Measurements from ENCODE around the gene SDK1. TPM values are rescaled to one million over a fixed set of nuclear protein-coding genes. Genes with fewer than 3 reads are reported as not detected.

SDK1 gene
- total RNA-seq, 1 experiment from 2014 or later: 9.3 TPM

DNA sequence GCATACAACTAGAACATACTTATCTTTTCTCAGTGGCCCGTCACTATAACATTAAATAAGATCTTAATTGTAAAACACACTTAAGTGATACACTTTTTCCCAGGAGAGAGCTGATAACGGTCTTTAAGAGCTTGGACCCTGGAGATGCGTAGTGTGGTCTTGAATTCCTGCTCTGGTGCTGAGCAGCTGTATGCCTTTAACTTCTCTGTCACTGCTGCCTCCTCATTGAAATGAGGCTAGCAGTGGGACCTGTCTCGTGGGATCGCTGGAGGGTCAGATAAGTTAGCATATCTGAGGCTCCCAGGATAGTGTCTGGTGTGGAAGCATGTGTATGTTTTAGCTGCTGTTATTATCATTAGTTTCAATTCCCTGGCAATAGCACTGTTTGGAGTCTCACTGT, 194.9 kb downstream of the SDK1 start (continued):
- TF ChIP-seq, protein P1, sequence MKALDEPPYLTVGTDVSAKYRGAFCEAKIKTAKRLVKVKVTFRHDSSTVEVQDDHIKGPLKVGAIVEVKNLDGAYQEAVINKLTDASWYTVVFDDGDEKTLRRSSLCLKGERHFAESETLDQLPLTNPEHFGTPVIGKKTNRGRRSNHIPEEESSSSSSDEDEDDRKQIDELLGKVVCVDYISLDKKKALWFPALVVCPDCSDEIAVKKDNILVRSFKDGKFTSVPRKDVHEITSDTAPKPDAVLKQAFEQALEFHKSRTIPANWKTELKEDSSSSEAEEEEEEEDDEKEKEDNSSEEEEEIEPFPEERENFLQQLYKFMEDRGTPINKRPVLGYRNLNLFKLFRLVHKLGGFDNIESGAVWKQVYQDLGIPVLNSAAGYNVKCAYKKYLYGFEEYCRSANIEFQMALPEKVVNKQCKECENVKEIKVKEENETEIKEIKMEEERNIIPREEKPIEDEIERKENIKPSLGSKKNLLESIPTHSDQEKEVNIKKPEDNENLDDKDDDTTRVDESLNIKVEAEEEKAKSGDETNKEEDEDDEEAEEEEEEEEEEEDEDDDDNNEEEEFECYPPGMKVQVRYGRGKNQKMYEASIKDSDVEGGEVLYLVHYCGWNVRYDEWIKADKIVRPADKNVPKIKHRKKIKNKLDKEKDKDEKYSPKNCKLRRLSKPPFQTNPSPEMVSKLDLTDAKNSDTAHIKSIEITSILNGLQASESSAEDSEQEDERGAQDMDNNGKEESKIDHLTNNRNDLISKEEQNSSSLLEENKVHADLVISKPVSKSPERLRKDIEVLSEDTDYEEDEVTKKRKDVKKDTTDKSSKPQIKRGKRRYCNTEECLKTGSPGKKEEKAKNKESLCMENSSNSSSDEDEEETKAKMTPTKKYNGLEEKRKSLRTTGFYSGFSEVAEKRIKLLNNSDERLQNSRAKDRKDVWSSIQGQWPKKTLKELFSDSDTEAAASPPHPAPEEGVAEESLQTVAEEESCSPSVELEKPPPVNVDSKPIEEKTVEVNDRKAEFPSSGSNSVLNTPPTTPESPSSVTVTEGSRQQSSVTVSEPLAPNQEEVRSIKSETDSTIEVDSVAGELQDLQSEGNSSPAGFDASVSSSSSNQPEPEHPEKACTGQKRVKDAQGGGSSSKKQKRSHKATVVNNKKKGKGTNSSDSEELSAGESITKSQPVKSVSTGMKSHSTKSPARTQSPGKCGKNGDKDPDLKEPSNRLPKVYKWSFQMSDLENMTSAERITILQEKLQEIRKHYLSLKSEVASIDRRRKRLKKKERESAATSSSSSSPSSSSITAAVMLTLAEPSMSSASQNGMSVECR (CRISPR knock-in tag; IDR thresholded peaks at IDR 0.05; ENCODE audit: borderline replicate concordance): no peak
- TF ChIP-seq, protein P2, sequence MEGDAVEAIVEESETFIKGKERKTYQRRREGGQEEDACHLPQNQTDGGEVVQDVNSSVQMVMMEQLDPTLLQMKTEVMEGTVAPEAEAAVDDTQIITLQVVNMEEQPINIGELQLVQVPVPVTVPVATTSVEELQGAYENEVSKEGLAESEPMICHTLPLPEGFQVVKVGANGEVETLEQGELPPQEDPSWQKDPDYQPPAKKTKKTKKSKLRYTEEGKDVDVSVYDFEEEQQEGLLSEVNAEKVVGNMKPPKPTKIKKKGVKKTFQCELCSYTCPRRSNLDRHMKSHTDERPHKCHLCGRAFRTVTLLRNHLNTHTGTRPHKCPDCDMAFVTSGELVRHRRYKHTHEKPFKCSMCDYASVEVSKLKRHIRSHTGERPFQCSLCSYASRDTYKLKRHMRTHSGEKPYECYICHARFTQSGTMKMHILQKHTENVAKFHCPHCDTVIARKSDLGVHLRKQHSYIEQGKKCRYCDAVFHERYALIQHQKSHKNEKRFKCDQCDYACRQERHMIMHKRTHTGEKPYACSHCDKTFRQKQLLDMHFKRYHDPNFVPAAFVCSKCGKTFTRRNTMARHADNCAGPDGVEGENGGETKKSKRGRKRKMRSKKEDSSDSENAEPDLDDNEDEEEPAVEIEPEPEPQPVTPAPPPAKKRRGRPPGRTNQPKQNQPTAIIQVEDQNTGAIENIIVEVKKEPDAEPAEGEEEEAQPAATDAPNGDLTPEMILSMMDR (IDR thresholded peaks at IDR 0.05): no peak
- TF ChIP-seq NR2C2 (CRISPR knock-in tag; IDR thresholded peaks at IDR 0.05) (no peak), ZNF671 (CRISPR knock-in tag; IDR thresholded peaks at IDR 0.05) (no peak)
- TF ChIP-seq, protein P3, sequence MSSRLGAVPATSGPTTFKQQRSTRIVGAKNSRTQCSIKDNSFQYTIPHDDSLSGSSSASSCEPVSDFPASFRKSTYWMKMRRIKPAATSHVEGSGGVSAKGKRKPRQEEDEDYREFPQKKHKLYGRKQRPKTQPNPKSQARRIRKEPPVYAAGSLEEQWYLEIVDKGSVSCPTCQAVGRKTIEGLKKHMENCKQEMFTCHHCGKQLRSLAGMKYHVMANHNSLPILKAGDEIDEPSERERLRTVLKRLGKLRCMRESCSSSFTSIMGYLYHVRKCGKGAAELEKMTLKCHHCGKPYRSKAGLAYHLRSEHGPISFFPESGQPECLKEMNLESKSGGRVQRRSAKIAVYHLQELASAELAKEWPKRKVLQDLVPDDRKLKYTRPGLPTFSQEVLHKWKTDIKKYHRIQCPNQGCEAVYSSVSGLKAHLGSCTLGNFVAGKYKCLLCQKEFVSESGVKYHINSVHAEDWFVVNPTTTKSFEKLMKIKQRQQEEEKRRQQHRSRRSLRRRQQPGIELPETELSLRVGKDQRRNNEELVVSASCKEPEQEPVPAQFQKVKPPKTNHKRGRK (CRISPR knock-in tag; IDR thresholded peaks at IDR 0.05; ENCODE audit: borderline replicate concordance): no peak

DNA sequence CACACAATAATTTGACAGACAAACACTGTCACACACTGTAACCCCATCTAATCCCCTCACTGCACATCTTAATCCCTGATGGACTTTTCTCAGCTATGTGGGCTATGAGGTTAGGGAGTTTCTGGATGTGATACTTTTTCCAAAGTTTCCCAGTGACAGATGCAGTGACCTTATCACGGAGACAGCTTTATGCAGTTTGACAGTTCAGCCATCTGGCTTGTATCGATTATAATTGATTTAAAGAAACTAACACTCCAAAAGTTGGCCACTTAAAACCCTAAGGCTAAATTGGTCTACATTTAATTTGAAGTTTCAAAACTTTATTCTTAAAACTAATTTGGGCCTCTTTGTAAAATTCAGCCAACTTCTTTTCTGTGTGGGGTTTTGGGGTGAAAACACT, 196.7 kb downstream of the SDK1 start:
- ChIA-PET POLR2A (no interaction called here), CTCF (interaction anchor here (0.5 kb wide), 1 partner anchor 1208 kb away, joined by 3 read pairs; no protein-coding TSS in a partner anchor)
- ATAC-seq: no peak
- peaks cover 21% of the 10 kb centered on the region for H3K4me1 Mint-ChIP-seq
- no peak for DNase-seq (ENCODE audit: low spot score)
- H3K27ac Mint-ChIP-seq: no peak overlapping the region
- H3K36me3 Mint-ChIP-seq: peaks cover 14% of the 10 kb centered on the region
- H3K9me3 Mint-ChIP-seq: peaks cover 25% of the 10 kb centered on the region
- no peak overlapping the region for H3K4me3 Mint-ChIP-seq
- no peaks in the 10 kb centered on the region for H3K27me3 Mint-ChIP-seq (ENCODE audit: low read depth)
- no peak for TF ChIP-seq ZNF138 (CRISPR knock-in tag; conservative IDR thresholded peaks at IDR 0.05)
- TF ChIP-seq ELF4 (CRISPR knock-in tag; IDR thresholded peaks at IDR 0.05; ENCODE audit: low read depth): no peak
- TF ChIP-seq CREM (CRISPR knock-in tag; IDR thresholded peaks at IDR 0.05): no peak
- TF ChIP-seq, protein P4, sequence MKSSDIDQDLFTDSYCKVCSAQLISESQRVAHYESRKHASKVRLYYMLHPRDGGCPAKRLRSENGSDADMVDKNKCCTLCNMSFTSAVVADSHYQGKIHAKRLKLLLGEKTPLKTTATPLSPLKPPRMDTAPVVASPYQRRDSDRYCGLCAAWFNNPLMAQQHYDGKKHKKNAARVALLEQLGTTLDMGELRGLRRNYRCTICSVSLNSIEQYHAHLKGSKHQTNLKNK (CRISPR knock-in tag; IDR thresholded peaks at IDR 0.05): no peak
- TF ChIP-seq IRF2 (CRISPR knock-in tag; IDR thresholded peaks at IDR 0.05; ENCODE audit: borderline replicate concordance, low read depth): no peak
- TF ChIP-seq CBFB (CRISPR knock-in tag; IDR thresholded peaks at IDR 0.05; ENCODE audit: low read depth): no peak
- TF ChIP-seq, protein P5, sequence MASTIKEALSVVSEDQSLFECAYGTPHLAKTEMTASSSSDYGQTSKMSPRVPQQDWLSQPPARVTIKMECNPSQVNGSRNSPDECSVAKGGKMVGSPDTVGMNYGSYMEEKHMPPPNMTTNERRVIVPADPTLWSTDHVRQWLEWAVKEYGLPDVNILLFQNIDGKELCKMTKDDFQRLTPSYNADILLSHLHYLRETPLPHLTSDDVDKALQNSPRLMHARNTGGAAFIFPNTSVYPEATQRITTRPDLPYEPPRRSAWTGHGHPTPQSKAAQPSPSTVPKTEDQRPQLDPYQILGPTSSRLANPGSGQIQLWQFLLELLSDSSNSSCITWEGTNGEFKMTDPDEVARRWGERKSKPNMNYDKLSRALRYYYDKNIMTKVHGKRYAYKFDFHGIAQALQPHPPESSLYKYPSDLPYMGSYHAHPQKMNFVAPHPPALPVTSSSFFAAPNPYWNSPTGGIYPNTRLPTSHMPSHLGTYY (CRISPR knock-in tag; IDR thresholded peaks at IDR 0.05): no peak
- TF ChIP-seq, protein P6, sequence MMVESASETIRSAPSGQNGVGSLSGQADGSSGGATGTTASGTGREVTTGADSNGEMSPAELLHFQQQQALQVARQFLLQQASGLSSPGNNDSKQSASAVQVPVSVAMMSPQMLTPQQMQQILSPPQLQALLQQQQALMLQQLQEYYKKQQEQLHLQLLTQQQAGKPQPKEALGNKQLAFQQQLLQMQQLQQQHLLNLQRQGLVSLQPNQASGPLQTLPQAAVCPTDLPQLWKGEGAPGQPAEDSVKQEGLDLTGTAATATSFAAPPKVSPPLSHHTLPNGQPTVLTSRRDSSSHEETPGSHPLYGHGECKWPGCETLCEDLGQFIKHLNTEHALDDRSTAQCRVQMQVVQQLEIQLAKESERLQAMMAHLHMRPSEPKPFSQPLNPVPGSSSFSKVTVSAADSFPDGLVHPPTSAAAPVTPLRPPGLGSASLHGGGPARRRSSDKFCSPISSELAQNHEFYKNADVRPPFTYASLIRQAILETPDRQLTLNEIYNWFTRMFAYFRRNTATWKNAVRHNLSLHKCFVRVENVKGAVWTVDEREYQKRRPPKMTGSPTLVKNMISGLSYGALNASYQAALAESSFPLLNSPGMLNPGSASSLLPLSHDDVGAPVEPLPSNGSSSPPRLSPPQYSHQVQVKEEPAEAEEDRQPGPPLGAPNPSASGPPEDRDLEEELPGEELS (CRISPR knock-in tag; IDR thresholded peaks at IDR 0.05): no peak

Measured in WTC11 (cell line).